GM12801 (cell line): Measurements from ENCODE around the gene SLC6A11.

Source experiments
- CTCF ChIP-seq: IDR thresholded peaks from one replicate; pipeline ENCODE4 v1.5.1; 2011; ENCODE audit warnings: control low read depth; ENCODE audit not compliant: insufficient read length; ENCODE audit errors: extremely low read depth

Gene SLC6A11

GRCh38 chr3:10873415-10873814 lies 57.4 kb downstream of the SLC6A11 start:
- no peak for TF ChIP-seq CTCF

GRCh38 chr3:10875914-10876313 lies 59.9 kb downstream of the SLC6A11 start:
- TF ChIP-seq CTCF: no peak

- TF ChIP-seq CTCF: no peak
Measured at GRCh38 chr3:10876661-10877060, 60.6 kb downstream of the SLC6A11 start.

- TF ChIP-seq CTCF: no peak
Measured at GRCh38 chr3:10882851-10883250, 66.8 kb downstream of the SLC6A11 start.

GRCh38 chr3:10883478-10884234 lies 67.6 kb downstream of the SLC6A11 start:
- TF ChIP-seq CTCF: no peak

GRCh38 chr3:10887015-10887414 lies 71.0 kb downstream of the SLC6A11 start:
- TF ChIP-seq CTCF: no peak

- no peak for TF ChIP-seq CTCF
Measured at GRCh38 chr3:10888518-10889090, 72.6 kb downstream of the SLC6A11 start.
